Measurements from ENCODE around the gene CACNA1C. TPM values are rescaled to one million over a fixed set of nuclear protein-coding genes. Genes with fewer than 3 reads are reported as not detected.

The CACNA1C gene
- total and polyA plus RNA-seq, 10 of the 15 experiments (the other 5 are each of a cell fraction or from before 2014, with no cell fraction given) = under 0.01 to 0.15 (median 0.09) TPM; not detected in 5

DNA sequence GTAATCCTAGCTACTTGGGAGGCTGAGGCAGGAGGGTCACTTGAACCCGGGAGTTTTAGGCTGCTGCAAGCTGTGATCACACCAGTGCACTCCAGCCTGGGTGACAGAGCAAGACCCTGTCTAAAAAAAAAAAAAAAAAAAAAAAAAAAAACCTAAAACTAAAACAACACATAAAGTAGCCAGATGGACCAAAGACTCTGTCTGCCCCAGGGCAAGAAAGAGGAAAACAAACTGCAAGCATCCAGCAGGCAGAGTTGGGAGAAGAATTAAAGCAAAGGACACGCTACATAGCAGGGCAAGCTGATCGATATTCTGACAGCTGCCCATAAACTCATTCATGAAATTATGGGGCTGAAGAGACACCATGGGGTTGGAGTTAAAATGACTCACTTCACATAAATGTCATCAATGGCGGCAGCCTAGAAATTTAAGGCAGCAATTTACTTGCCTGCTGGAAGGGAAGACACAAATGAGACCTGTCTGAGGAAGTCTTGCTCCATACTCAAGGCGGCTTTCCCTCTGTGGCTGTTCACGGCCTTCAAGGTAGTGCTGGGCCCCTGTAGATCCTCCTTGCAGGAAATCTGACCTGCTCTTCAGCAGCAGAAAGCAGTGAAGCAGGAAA, 482.9 kb downstream of the CACNA1C start:
- DNase-seq (ENCODE audit: low read depth, low spot score) = no peak
- intact Hi-C loops (cut with micrococcal nuclease; ENCODE audit: unreplicated experiment) = no loop called here
- 21% methylated on average over 6 of the region's 6 CpGs for WGBS (ENCODE audit: insufficient coverage, insufficient replicate concordance, low lambda C conversion rate, missing lambda C conversion rate)
- SMC1A ChIA-PET (ENCODE audit: uncharacterized antibody, unreplicated experiment) = no interaction called here
- Histone ChIP-seq H3K79me2 (ENCODE audit: control insufficient read depth, insufficient read depth, low read length) (no peaks in the 10 kb centered on the region), H3K36me3 (ENCODE audit: control insufficient read depth in 2 of 2, insufficient read depth in 2 of 2, low read length in 1 of 2) (no peaks in the 10 kb centered on the region), H3K27ac (ENCODE audit: control insufficient read depth, insufficient read depth) (no peak overlapping the region), H3K4me1 (ENCODE audit: control insufficient read depth, insufficient read depth, low read length) (no peaks in the 10 kb centered on the region), H3K9ac (ENCODE audit: control insufficient read depth, insufficient read depth, low read length) (no peak overlapping the region; the same call in 1 of the 2 replicates), H3K4me3 (no peak overlapping the region), H2AFZ (ENCODE audit: control insufficient read depth, low read depth, low read length) (no peak overlapping the region), H4K20me1 (ENCODE audit: control insufficient read depth, insufficient read depth) (no peaks in the 10 kb centered on the region), H3K4me2 (ENCODE audit: control insufficient read depth, insufficient read depth) (no peak overlapping the region), H3K27me3 (replicated peaks in 1 of 2; ENCODE audit: control insufficient read depth in 2 of 2, insufficient read depth in 2 of 2, low read length in 1 of 2) (peaks cover 2% of the 10 kb centered on the region in 2 experiments), H3K9me3 (replicated peaks; ENCODE audit: control insufficient read depth, insufficient read depth, low read length) (no peaks in the 10 kb centered on the region)
- POLR2A ChIA-PET = no interaction called here
- TF ChIP-seq RCOR1 (conservative IDR thresholded peaks at IDR 0.05; ENCODE audit: low read depth, low read length) = no peak
- no peak for TF ChIP-seq BHLHE40 (IDR thresholded peaks at IDR 0.05; ENCODE audit: borderline replicate concordance in 1 of 2, low read depth in 2 of 2, low read length in 1 of 2)
- no peak for TF ChIP-seq STAT1 (conservative IDR thresholded peaks at IDR 0.05)
- no peak for TF ChIP-seq KAT2A (conservative IDR thresholded peaks at IDR 0.05; ENCODE audit: control insufficient read depth, low read depth, low read length)
- no peak for TF ChIP-seq MEF2A (IDR thresholded peaks at IDR 0.05; ENCODE audit: insufficient read depth, low read depth, low read length)
- TF ChIP-seq RELA (IDR thresholded peaks at IDR 0.05; ENCODE audit: borderline replicate concordance, partially characterized antibody) = no peak
- TF ChIP-seq FOXM1 (IDR thresholded peaks at IDR 0.05; ENCODE audit: low read depth, low read length) = no peak
- no peak for TF ChIP-seq POLR2AphosphoS2 (IDR thresholded peaks at IDR 0.05; ENCODE audit: low read depth, low read length)
- TF ChIP-seq MXI1 (IDR thresholded peaks at IDR 0.05; ENCODE audit: low read depth, low read length) = no peak
- TF ChIP-seq NBN (IDR thresholded peaks at IDR 0.05) = no peak
- RAD21 ChIA-PET (ENCODE audit: unreplicated experiment) = no interaction called here
- BruUV-seq (replicated peaks) = no TSS peak
- no peak for FAIRE-seq
- CTCF ChIA-PET = interaction anchor here (0.6 kb wide), 1 partner anchor 584 kb away, joined by 3 read pairs; no protein-coding TSS in a partner anchor
- in situ Hi-C loops (cut with MboI) = no loop called here
- no peak for ATAC-seq

Measured in GM12878 (cell line).